Sigmoid colon (tissue), 4 donors: ENCODE measurements around the gene FOXM1.

Experiments
- EP300 ChIP-seq, 4 donors: sonication (generic); formaldehyde crosslinking; IDR thresholded peaks; one replicate each; pipeline ENCODE4 v1.6.1; 2017; ENCODE audit warnings: antibody characterized with exemption in 4 of 4
- POLR2AphosphoS5 ChIP-seq, 4 donors: sonication (generic); formaldehyde crosslinking; IDR thresholded peaks; one replicate each; pipeline ENCODE4 v1.6.1; 2017; ENCODE audit warnings: antibody characterized with exemption in 4 of 4
- TF ChIP-seq, protein P1 (sequence below), 4 experiments: fragments of 450-650 bp in 3 of 4; fragments of 200-600 bp in 1 of 4; IDR thresholded peaks; one replicate each; pipeline ENCODE4 v1.5.1; 2016 to 2019; ENCODE audit warnings: antibody characterized with exemption in 4 of 4, mild to moderate bottlenecking in 3 of 4, moderate library complexity in 2 of 4

DNA sequence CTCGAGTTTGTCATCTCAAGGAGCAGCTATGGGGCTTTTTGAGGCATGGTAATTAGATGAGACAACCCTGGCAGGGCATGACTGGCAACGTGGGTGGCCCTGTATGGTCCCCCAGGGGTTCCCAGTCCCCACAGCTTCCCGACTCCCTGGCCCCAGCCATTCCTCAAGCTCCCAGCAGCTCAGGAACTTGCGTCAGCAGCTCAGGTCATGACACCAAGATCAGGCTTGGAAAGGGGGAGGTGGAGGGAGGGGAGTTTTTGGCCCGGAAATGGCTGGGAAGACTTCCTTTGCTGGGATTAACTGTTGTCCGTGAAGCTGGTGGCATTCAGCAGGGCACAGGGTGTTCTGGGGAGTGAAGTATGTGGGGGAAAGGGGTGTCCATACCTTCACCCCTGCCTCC, 31.7 kb downstream of the FOXM1 start:
- TF ChIP-seq POLR2AphosphoS5 (IDR thresholded peaks at IDR 0.05) = no peak
- TF ChIP-seq, protein P1, sequence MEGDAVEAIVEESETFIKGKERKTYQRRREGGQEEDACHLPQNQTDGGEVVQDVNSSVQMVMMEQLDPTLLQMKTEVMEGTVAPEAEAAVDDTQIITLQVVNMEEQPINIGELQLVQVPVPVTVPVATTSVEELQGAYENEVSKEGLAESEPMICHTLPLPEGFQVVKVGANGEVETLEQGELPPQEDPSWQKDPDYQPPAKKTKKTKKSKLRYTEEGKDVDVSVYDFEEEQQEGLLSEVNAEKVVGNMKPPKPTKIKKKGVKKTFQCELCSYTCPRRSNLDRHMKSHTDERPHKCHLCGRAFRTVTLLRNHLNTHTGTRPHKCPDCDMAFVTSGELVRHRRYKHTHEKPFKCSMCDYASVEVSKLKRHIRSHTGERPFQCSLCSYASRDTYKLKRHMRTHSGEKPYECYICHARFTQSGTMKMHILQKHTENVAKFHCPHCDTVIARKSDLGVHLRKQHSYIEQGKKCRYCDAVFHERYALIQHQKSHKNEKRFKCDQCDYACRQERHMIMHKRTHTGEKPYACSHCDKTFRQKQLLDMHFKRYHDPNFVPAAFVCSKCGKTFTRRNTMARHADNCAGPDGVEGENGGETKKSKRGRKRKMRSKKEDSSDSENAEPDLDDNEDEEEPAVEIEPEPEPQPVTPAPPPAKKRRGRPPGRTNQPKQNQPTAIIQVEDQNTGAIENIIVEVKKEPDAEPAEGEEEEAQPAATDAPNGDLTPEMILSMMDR (IDR thresholded peaks at IDR 0.05) = no peak
- no peak for TF ChIP-seq EP300 (IDR thresholded peaks at IDR 0.05)
